H1 (cell line): Measurements from ENCODE around the gene RPRD2. TPM values are rescaled to one million over a fixed set of nuclear protein-coding genes. Genes with fewer than 3 reads are reported as not detected.

ENCODE experiments used
- CTCF ChIA-PET: fragments of 300-600 bp; sonication (Branson Sonifier 250); formaldehyde crosslinking; loops from one replicate; lab custom pipeline; 2021; ENCODE audit not compliant: partially characterized antibody; lab: Charles Lee
- POLR2A ChIA-PET: fragments of 300-600 bp; sonication (Branson Sonifier 250); formaldehyde crosslinking; loops from one replicate; lab custom pipeline; 2021; ENCODE audit warnings: inconsistent platforms; ENCODE audit not compliant: partially characterized antibody; lab: Charles Lee
- DNase-seq, 2 experiments: peaks; one replicate each; pipeline versions ENCODE4 v3.0.0 to v3.0.0-alpha.2; 2010 to 2022; ENCODE audit warnings: low spot score in 2 of 2, low read depth in 1 of 2, mixed read lengths in 1 of 2
- FAIRE-seq: peaks from 2 replicates; lab custom pipeline; 2011; peaks lifted over from hg19 to GRCh38; lab: Jason Lieb, UNC
- H2AFZ ChIP-seq: 2 replicates; pipeline ENCODE4 v1.8.1; 2012; ENCODE audit warnings: low read length, inconsistent platforms
- H2AK5ac ChIP-seq: 2 replicates; pipeline ENCODE4 v1.6.1; 2013; ENCODE audit warnings: low read depth, low read length
- H2BK120ac ChIP-seq: replicated peaks from 2 replicates; pipeline ENCODE3; 2013; ENCODE audit warnings: low read depth, low read length, inconsistent platforms
- H2BK12ac ChIP-seq: 2 replicates; pipeline ENCODE4 v1.6.1; 2013; ENCODE audit warnings: low read depth, low read length
- H2BK15ac ChIP-seq: 2 replicates; pipeline ENCODE4 v1.6.1; 2013; ENCODE audit warnings: low read length
- H2BK20ac ChIP-seq: 2 replicates; pipeline ENCODE4 v1.6.1; 2013; ENCODE audit warnings: low read length
- H2BK5ac ChIP-seq: 2 replicates; pipeline ENCODE4 v1.6.1; 2013; ENCODE audit warnings: low read depth, low read length
- H3K14ac ChIP-seq: 2 replicates; pipeline ENCODE4 v1.6.1; 2013; ENCODE audit warnings: inconsistent platforms; ENCODE audit not compliant: insufficient read length
- H3K18ac ChIP-seq: 2 replicates; pipeline ENCODE4 v1.6.1; 2013; ENCODE audit warnings: low read length; ENCODE audit errors: extremely low read depth
- H3K23ac ChIP-seq: 2 replicates; pipeline ENCODE4 v1.6.1; 2013; ENCODE audit warnings: inconsistent platforms; ENCODE audit not compliant: insufficient read length
- H3K23me2 ChIP-seq: 2 replicates; pipeline ENCODE4 v1.6.1; 2013; ENCODE audit warnings: low read depth, low read length
- H3K27ac ChIP-seq: 2 replicates; pipeline ENCODE4 v1.6.1; 2011; ENCODE audit warnings: low read depth, low read length, inconsistent platforms
- H3K27me3 ChIP-seq, 4 experiments: replicated peaks in 1 of 4; 1 replicate in 1 of 4; 2 replicates in 3 of 4; pipeline versions ENCODE4 v1.6.1 to v1.8.1; 2011 to 2013; ENCODE audit warnings: low read length in 3 of 4, mild to moderate bottlenecking in 3 of 4, inconsistent platforms in 2 of 4, mixed read lengths in 2 of 4, moderate library complexity in 1 of 4; ENCODE audit not compliant: control insufficient read depth in 3 of 4, insufficient read depth in 3 of 4; ENCODE audit errors: extremely low read depth in 1 of 4
- H3K36me3 ChIP-seq, 4 experiments: 2 replicates each; pipeline versions ENCODE4 v1.6.1 to v1.8.1; 2011 to 2013; ENCODE audit warnings: mild to moderate bottlenecking in 4 of 4, low read length in 3 of 4, moderate library complexity in 2 of 4, control low read depth in 1 of 4, inconsistent platforms in 1 of 4; ENCODE audit not compliant: insufficient read depth in 4 of 4, control insufficient read depth in 2 of 4
- H3K4ac ChIP-seq: replicated peaks from 2 replicates; pipeline ENCODE3; 2013; ENCODE audit warnings: low read length, low read depth, mixed read lengths, inconsistent platforms; ENCODE audit not compliant: insufficient read length
- H3K4me1 ChIP-seq, 4 experiments: replicated peaks in 1 of 4; 1 replicate in 1 of 4; 2 replicates in 3 of 4; pipeline versions ENCODE4 v1.6.1 to v1.8.1; 2011 to 2013; ENCODE audit warnings: low read length in 3 of 4, inconsistent platforms in 2 of 4, mixed read lengths in 1 of 4; ENCODE audit not compliant: insufficient read depth in 4 of 4, control insufficient read depth in 3 of 4
- H3K4me2 ChIP-seq, 2 experiments: 2 replicates each; pipeline versions ENCODE4 v1.6.1 to v1.8.1; 2011 to 2013; ENCODE audit warnings: low read depth in 2 of 2, low read length in 2 of 2, control low read depth in 1 of 2, inconsistent platforms in 1 of 2, mild to moderate bottlenecking in 1 of 2; ENCODE audit not compliant: insufficient read depth in 1 of 2
- H3K4me3 ChIP-seq, 4 experiments: fragments of 200-600, 300-600 bp in 1 of 4; sonication (generic), shearing (Covaris generic), sonication (Bioruptor Twin) in 1 of 4; 2 replicates each; pipeline versions ENCODE4 v1.5.1 to v1.8.1; 2011 to 2016; ENCODE audit warnings: low read length in 4 of 4, low read depth in 3 of 4, control low read depth in 2 of 4, inconsistent platforms in 2 of 4, mild to moderate bottlenecking in 2 of 4, mixed read lengths in 1 of 4, moderate library complexity in 1 of 4; ENCODE audit not compliant: insufficient read depth in 2 of 4; ENCODE audit errors: extremely low read depth in 1 of 4
- H3K56ac ChIP-seq: replicated peaks from 2 replicates; pipeline ENCODE3; 2013; ENCODE audit warnings: low read depth, mild to moderate bottlenecking, mixed read lengths, low read length, inconsistent platforms; ENCODE audit not compliant: insufficient read length
- H3K79me1 ChIP-seq: 2 replicates; pipeline ENCODE4 v1.6.1; 2013; ENCODE audit warnings: low read depth, low read length, control low read depth
- H3K79me2 ChIP-seq, 2 experiments: 2 replicates each; pipeline versions ENCODE4 v1.6.1 to v1.8.1; 2012 to 2013; ENCODE audit warnings: low read length in 2 of 2, mild to moderate bottlenecking in 2 of 2, inconsistent platforms in 1 of 2; ENCODE audit not compliant: insufficient read depth in 2 of 2, control insufficient read depth in 1 of 2
- H3K9ac ChIP-seq, 4 experiments: replicated peaks in 1 of 4; 1 replicate in 1 of 4; 2 replicates in 3 of 4; pipeline versions ENCODE4 v1.6.1 to v1.8.1; 2011 to 2013; ENCODE audit warnings: low read depth in 3 of 4, low read length in 3 of 4, control low read depth in 2 of 4, mild to moderate bottlenecking in 2 of 4, moderate library complexity in 2 of 4, inconsistent platforms in 1 of 4; ENCODE audit errors: extremely low read depth in 1 of 4
- H3K9me3 ChIP-seq, 2 experiments: 2 replicates each; pipeline versions ENCODE4 v1.6.1 to v1.8.1; 2012 to 2013; ENCODE audit warnings: mild to moderate bottlenecking in 2 of 2, moderate library complexity in 2 of 2, control low read depth in 1 of 2, inconsistent platforms in 1 of 2, low read depth in 1 of 2, low read length in 1 of 2, mixed read lengths in 1 of 2; ENCODE audit not compliant: insufficient read depth in 2 of 2
- H4K20me1 ChIP-seq, 2 experiments: replicated peaks in 1 of 2; 2 replicates each; pipeline versions ENCODE3 to v1.8.1; 2011 to 2013; ENCODE audit warnings: inconsistent platforms in 2 of 2, low read length in 2 of 2, mild to moderate bottlenecking in 1 of 2; ENCODE audit not compliant: insufficient read depth in 2 of 2, control insufficient read depth in 1 of 2
- H4K5ac ChIP-seq: 2 replicates; pipeline ENCODE4 v1.6.1; 2013; ENCODE audit warnings: low read length, low read depth, mixed read lengths, inconsistent platforms; ENCODE audit not compliant: insufficient read length
- H4K8ac ChIP-seq: 2 replicates; pipeline ENCODE4 v1.8.0; 2013; ENCODE audit warnings: mild to moderate bottlenecking, moderate library complexity, low read length, inconsistent platforms; ENCODE audit not compliant: insufficient read depth; ENCODE audit errors: extremely low read depth
- H4K91ac ChIP-seq: replicated peaks from 2 replicates; pipeline ENCODE3; 2013; ENCODE audit warnings: low read length, mixed read lengths, inconsistent platforms; ENCODE audit not compliant: insufficient read length
- CREB1 ChIP-seq: IDR thresholded peaks from 2 replicates; pipeline ENCODE4 v1.6.1; 2012; ENCODE audit warnings: inconsistent platforms
- CTBP2 ChIP-seq: IDR thresholded peaks from 2 replicates; pipeline ENCODE4 v1.7.0; 2011; ENCODE audit warnings: borderline replicate concordance, mild to moderate bottlenecking, moderate library complexity, mixed read lengths, low read length; ENCODE audit not compliant: insufficient read depth, insufficient read length
- JUN ChIP-seq: IDR thresholded peaks from 2 replicates; pipeline ENCODE4 v1.6.1; 2011; ENCODE audit warnings: low read depth, mild to moderate bottlenecking, improper control_type of control experiment, low read length
- PHF8 ChIP-seq: fragments of 200-600 bp; sonication (generic); conservative IDR thresholded peaks from 2 replicates; pipeline ENCODE4 v1.7.1; 2012; ENCODE audit warnings: low read depth, mild to moderate bottlenecking, inconsistent platforms, low read length, moderate library complexity
- POU5F1 ChIP-seq: IDR thresholded peaks from 2 replicates; pipeline ENCODE4 v1.6.1; 2011; ENCODE audit warnings: low read depth, mild to moderate bottlenecking, low read length, moderate library complexity
- RAD21 ChIP-seq, 2 experiments: IDR thresholded peaks in 1 of 2; conservative IDR thresholded peaks in 1 of 2; 2 replicates each; pipeline ENCODE4 v1.6.1; 2011; ENCODE audit warnings: low read depth in 2 of 2, low read length in 2 of 2, improper control_type of control experiment in 1 of 2, inconsistent platforms in 1 of 2, mild to moderate bottlenecking in 1 of 2, moderate library complexity in 1 of 2
- RBBP5 ChIP-seq: IDR thresholded peaks from 2 replicates; pipeline ENCODE4 v1.7.1; 2012; ENCODE audit warnings: low read depth, mild to moderate bottlenecking, inconsistent platforms, low read length, moderate library complexity, borderline replicate concordance
- RFX5 ChIP-seq: IDR thresholded peaks from 2 replicates; pipeline ENCODE4 v1.6.1; 2011; ENCODE audit warnings: low read depth, low read length, improper control_type of control experiment, borderline replicate concordance
- SIRT6 ChIP-seq: IDR thresholded peaks from one replicate; pipeline ENCODE4 v1.7.1; 2012; ENCODE audit warnings: low read length, inconsistent platforms
- TBP ChIP-seq: IDR thresholded peaks from 2 replicates; pipeline ENCODE4 v1.6.1; 2011; ENCODE audit warnings: low read depth, low read length, improper control_type of control experiment
- TCF12 ChIP-seq: IDR thresholded peaks from 2 replicates; pipeline ENCODE4 v1.6.1; 2011; ENCODE audit warnings: low read depth, mild to moderate bottlenecking, low read length
- YY1 ChIP-seq: IDR thresholded peaks from 2 replicates; pipeline ENCODE4 v1.6.1; 2011; ENCODE audit warnings: low read depth, mild to moderate bottlenecking, low read length
- polyA plus RNA-seq, 7 experiments: library from polyadenylated mRNA; depleted of rRNA in 3 of 7; stranded (reverse) in 5 of 7; unstranded in 2 of 7; fragments of >200 nt in 5 of 7; fragments of 200-250 nt in 2 of 7; gene quantifications; 1 replicate in 5 of 7; 2 replicates in 1 of 7; 4 replicates in 1 of 7; pipeline versions ENCODE4 v1.2.1 to v1.2.3, GENCODE V29; 2011 to 2013; ENCODE audit warnings: missing spikeins in 2 of 7, mixed read lengths in 2 of 7
- total RNA-seq: library from RNA; stranded (reverse); fragmentation: NEBNext Ultra II Directional; extraction: Animal tissue kit (Norgen Biotek cat#: 25700); gene quantifications from 2 replicates; pipeline ENCODE4 v1.2.1, GENCODE V29; 2021
- TF ChIP-seq, protein P1 (sequence below): IDR thresholded peaks from 2 replicates; pipeline ENCODE4 v1.6.1; 2011; ENCODE audit warnings: low read depth, mild to moderate bottlenecking, low read length; ENCODE audit not compliant: insufficient read depth

RPRD2 gene
- total and polyA plus RNA-seq, 2 of the 8 experiments (the other 6 are each of a cell fraction or from before 2014, with no cell fraction given), result 14.4 to 32.4 TPM

DNA sequence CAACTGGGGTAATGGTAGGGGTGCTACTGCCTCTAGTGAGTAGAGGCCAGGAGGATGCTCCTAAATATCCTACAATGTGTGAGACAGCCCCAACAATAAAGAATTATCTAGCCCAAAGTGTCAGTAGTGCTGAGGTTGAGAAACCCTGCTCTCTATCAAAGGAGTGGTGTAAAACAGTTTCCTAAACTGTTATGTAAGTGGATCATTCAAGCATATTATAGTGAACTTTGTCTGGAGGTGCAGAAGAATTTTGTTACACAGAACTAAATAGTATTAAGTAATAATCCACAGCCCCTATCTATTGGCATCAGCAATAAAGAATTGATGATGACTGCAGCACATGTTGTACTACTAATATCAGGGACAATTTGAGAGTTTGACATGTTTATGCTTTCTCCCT lies 103.0 kb downstream of the RPRD2 start:
- Histone ChIP-seq H3K27me3 (no peaks in the 10 kb centered on the region), H2BK12ac (no peak overlapping the region), H3K79me1 (no peaks in the 10 kb centered on the region), H4K8ac (no peak overlapping the region), H3K36me3 (peaks cover 19 to 42% (median 27%) of the 10 kb centered on the region in 4 experiments), H2BK120ac (no peak overlapping the region), H2BK15ac (no peak overlapping the region), H3K4me2 (no peak overlapping the region), H2AK5ac (no peak overlapping the region), H2BK5ac (no peak overlapping the region), H4K20me1 (peaks cover 0 to 1% of the 10 kb centered on the region in 2 experiments), H3K56ac (no peak overlapping the region), H3K9me3 (no peaks in the 10 kb centered on the region), H4K91ac (no peak overlapping the region), H3K4me1 (peaks cover 0 to under 1% (median 0%) of the 10 kb centered on the region in 4 experiments; a peak in 3 of 7 replicates), H3K18ac (no peak overlapping the region), H3K27ac (no peak overlapping the region), H2AFZ (no peak overlapping the region), H3K4ac (no peak overlapping the region), H2BK20ac (no peak overlapping the region), H3K9ac (no peak overlapping the region), H3K4me3 (no peak overlapping the region), H4K5ac (no peak overlapping the region), H3K23ac (no peak overlapping the region), H3K23me2 (no peaks in the 10 kb centered on the region), H3K79me2 (no peaks in the 10 kb centered on the region), H3K14ac (no peak overlapping the region)
- no peak for FAIRE-seq
- ChIA-PET CTCF (no interaction called here), POLR2A (no interaction called here)
- no peak for DNase-seq
- TF ChIP-seq POU5F1 (no peak), CREB1 (no peak), PHF8 (no peak), YY1 (no peak), CTBP2 (no peak), RBBP5 (no peak), SIRT6 (no peak), RFX5 (no peak), JUN (no peak), RAD21 (IDR thresholded peaks at IDR 0.05 in 1 of 2, conservative IDR thresholded peaks at IDR 0.05 in 1 of 2; ENCODE audit: low read depth in 2 of 2, low read length in 2 of 2) (no peak), TBP (no peak), TCF12 (no peak)
- TF ChIP-seq, protein P1, sequence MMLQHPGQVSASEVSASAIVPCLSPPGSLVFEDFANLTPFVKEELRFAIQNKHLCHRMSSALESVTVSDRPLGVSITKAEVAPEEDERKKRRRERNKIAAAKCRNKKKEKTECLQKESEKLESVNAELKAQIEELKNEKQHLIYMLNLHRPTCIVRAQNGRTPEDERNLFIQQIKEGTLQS, result no peak
